Measurements from ENCODE around the gene AMMECR1.

- TF ChIP-seq CTCF (IDR thresholded peaks at IDR 0.05) (no peak), POLR2A (IDR thresholded peaks at IDR 0.05) (no peak)
Observed at GRCh38 chrX:110204986-110205385, 112.9 kb downstream of the AMMECR1 start.

Measured in prostate gland (tissue), 2 donors.